ENCODE results near the gene CAMK2N1.

CAMK2N1 gene

DNA sequence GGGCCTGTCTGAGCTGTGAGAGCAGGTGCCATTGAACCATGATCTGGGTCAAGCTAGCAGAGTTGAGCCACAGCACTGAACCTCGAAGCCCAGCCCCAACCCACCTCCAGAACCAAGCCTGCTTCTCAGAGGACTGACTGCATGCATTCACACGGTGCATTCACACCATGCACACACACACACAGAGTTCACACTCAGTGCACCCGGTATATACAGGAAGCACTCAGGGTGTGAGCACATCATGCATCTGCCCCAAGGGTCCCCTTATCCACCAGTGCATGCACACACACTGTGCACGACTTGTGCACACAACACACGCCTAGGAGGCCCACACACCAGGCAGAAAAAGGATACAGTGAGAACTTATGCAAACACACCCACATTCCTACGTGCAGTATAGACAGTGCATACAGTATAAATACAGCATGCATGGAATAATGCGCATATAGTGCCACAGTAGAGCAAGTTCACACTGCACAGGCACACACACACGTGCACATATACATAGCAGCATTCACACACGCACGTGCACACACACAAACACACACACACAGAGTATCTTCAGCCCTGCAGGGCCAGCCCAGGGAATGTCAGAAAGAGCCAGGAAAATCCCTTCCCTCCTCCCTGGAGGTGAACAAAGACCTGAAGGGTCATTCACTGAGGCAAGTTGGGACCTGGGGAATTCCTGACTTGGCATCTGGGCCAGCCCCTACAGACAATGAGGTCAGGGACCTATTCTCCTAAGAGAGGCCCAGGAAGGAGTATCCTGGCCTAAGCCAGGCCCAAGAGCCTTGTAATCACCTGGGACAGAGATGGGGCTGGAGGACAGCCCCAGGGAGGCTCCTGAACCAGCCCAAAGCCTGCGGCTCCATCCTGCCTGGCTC lies 42.1 kb downstream of the CAMK2N1 start:
- DNase-seq (ENCODE audit: low read depth in 2 of 2) = no peak

DNA sequence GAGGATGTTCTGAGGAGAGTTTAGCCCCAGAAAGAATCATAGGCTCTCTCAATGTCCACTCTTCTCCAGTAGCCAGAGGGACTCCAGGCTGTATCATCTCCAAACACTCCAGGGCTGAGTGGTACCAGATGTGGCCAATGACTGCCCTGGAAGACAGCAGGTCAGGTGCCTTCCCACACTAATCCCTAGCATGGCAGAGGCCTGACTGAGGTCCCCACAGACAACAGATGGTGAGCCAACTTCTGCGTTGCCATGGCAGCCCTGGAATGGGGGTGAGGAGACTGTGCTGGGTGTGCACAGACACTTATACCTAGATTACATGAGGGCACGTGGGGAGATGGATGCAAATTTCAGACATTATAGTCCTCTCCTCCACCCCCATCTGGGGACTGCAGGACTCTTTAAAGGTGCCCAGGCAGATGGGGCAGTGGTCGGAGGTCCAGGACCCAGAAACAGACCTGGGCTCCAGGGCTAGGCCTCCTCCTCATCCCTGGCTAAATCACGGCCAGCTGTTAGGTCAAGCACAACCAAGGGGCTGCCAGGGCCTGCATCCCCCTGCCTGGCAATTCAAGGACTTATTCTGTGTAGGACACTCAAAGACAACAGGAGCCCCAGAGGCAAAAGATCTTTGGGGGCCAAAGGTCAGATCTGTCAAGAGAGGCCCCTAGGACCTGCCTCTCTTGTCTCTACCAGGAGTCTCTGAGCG lies 42.9 kb downstream of the CAMK2N1 start:
- DNase-seq (ENCODE audit: low read depth in 2 of 2) = no peak

- no peak for DNase-seq (ENCODE audit: low read depth in 2 of 2)
These were observed 45.2 kb downstream of the CAMK2N1 start for GRCh38 chr1:20440785-20441200.

- DNase-seq (ENCODE audit: low read depth in 2 of 2) = no peak
These were observed 46.7 kb downstream of the CAMK2N1 start for GRCh38 chr1:20439282-20439681.

DNA sequence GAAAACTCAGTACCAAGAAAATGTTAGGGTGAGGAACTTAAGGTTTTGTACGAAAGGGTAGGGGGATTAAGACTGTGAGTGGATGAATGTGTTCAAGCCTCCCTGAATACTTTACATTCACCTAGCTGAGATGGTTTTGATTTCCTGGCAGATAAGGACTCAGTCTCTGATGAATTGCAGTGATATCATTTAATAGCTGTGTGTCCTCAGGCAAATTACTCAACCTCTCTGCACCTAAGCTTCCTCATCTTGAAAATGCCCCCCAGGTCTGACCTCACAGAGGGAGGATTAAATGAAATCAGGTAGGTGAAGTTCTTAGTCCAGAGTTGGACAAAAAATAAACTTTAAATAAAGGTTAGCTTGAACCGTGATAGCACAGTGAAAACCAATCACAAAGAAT lies 48.4 kb downstream of the CAMK2N1 start:
- DNase-seq (ENCODE audit: low read depth in 2 of 2) = no peak

GRCh38 chr1:20432891-20433290 lies 53.1 kb downstream of the CAMK2N1 start:
- DNase-seq (ENCODE audit: low read depth in 2 of 2) = no peak
